DMS53 treated with DMSO at 0.1 percent for 48 hours (cell line): ENCODE results near the gene CEP112.
"Not testable (repeated sequence)": the region's sequence is repeated elsewhere in the genome, so short reads cannot be mapped to it uniquely, and the experiment has no call there.

Experiments used
- DNase-seq: peaks from one replicate; lab custom pipeline; 2025; ENCODE audit not compliant: unreplicated experiment; lab: John Stamatoyannopoulos, UW

CEP112 gene

DNA sequence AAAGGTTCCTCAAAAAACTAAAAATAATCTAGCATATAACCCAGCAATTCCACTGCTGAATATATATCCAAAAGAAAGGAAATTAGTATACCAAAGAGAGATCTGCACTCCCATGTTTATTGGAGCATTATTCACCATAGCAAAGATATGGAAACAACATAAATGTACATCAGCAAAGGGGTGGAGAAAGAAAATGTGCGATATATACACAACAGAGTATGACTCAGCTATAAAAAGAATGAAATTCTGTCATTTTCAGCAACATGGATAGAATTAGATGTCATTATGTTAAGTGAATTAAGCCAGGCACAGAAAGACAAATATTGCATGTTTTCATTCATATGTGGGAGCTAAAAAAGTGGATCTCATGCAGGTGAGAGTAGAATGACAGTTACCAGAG is 350.8 kb downstream of the CEP112 start:
- no peak for DNase-seq

DNA sequence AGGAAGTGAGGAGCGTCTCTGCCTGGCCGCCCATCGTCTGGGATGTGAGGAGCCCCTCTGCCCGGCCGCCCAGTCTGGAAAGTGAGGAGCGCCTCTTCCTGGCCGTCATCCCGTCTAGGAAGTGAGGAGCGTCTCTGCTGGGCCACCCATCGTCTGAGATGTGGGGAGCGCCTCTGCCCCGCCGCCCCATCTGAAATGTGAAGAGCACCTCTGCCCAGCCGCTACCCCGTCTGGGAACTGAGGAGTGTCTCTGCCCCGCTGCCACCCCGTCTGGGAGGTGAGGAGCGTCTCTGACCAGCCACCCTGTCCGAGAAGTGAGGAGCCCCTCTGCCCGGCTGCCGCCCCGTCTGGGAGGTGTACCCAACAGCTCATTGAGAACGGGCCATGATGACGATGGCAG is 354.7 kb downstream of the CEP112 start:
- DNase-seq = not testable (repeated sequence)

DNA sequence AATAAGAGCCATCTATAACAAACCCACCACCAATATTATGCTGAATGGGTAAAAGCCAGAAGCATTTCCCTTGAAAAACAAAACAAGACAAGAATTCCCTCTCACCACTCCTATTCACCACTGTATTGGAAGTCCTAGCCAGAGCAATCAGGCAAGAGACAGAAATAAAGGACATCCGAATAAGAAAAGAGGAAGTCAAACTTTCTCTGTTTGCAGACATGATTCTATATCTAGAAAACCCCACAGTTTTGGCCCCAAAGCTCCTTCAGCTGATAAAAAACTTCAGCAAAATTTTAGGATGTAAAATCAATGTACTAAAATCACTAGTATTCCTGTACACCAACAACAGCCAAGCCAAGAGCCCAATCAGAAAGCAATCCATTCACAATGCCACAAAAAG is 358.7 kb downstream of the CEP112 start:
- no peak for DNase-seq

DNA sequence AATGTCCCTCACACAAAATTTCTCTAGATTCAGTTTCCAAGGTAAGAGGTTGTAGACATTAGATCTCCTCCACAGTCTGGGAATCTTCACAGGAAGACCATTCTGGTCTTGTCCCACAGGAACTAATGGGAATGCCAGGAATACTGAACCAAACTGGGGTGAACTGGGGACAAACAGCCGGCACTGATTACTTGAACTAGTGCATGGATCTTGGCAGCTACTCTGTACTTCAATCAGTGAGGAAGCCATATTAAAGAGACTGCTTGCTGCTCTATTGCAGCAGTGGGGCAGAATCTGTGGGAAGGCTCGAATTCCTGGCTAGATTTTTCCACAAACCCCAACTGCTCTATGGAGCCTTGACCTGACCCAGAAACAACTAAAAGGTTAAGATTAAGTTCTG is 361.6 kb downstream of the CEP112 start:
- DNase-seq = no peak

DNA sequence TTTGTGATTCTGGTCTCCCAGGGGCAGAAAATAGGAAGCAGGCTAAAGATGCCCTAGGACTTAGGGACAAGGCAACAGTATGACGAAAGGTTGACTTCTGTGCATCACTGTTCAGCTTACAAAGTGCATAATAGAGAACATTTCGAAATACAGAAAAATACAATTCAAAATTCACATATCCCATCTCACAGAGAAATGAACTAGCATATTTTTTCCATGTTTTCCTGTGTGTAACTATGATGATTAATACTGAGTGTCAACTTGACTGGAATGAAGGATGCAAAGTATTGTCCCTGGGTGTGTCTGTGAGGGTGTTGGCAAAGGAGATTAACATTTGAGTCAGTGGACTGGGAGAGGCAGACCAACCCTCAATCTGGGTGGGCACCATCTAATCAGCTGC is 365.4 kb downstream of the CEP112 start:
- not testable (repeated sequence) for DNase-seq

DNA sequence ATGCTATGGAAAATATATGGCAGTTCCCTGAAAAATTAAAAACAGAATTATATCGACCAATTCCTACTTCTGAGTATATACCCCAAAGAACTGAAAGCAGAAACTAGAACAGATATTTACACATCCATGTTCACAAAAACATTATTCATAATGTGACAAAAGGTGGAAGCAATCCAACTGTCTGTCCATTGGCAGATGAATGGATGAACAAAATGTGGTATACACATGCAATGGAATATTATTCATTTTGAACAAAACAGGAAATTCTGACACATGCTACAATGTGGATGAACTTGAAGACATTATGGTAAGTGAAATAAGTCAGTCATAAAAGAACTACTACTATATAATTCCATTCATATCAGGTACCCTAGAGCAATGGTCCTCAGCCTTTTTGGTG is 367.0 kb downstream of the CEP112 start:
- DNase-seq = no peak

DNA sequence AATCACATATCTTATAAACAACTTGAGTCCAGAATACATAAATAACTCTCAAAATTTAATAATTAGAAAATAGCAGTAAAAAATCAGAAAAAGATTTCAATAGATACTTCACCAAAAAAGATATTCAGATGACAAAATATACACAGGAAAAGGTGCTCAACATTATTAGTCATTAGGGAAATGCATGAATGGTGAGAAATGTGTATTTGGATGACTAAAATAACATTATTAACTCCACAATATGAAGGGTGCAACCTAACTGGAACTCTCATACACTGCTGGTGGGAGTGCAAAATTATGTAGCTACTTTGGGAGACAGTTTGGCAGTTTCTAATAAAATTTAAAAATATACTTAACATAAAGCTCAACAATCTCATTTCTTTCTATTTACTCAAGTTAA is 368.2 kb downstream of the CEP112 start:
- DNase-seq = no peak

DNA sequence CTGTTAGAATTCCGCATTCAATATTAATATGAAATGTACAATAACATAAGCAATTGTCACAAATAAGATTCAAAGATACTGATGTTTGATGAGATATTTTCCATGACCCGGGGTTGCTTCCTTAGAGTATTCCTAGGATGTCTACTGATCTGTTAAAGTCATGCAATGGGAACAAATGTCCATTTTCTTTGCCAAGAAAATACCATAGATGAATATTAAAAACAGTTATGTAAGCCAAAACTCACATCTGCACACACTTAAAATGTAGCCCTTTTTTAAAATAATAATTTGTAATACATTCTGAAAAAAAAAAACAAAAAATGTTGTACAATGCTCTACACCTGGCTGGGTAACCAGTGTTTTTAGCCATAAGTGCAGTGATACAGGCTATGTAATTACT is 371.1 kb downstream of the CEP112 start:
- no peak for DNase-seq

DNA sequence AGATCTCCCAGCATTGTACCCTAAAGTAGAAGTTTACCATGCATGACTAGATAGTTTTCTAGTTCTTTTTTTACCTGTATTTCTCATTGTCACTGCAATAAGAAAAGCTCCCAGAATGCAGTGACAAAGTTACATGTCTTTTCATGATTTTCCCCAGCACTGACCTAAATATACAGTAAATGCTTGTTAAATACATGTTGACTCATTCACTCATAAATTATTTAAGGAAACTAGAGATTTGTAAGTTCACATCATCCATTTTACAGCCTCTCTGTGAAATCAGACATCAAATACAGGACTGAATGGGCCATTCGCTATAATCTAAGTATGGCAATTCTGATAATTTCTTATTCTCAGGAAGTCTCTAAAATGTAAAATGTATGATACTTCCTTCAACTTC is 371.6 kb downstream of the CEP112 start:
- no peak for DNase-seq

DNA sequence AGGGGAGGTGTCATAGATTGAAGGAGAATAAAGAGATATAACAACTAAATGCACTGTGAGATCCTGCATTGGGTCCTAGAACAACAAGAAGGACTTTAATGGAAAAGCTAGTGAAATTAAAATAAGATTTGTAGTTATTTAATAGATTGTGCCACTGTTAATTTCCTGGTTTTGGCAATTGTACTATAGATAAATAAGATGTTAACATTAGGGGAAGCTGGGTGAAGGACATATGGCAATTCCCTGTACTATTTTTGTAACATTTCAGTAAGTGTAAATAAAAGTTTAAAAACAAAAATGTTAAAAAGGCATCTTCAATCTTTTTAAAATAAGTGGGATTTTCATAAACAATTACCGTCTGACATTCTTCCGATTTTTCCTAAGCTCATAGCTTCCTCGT is 372.1 kb downstream of the CEP112 start:
- no peak for DNase-seq

DNA sequence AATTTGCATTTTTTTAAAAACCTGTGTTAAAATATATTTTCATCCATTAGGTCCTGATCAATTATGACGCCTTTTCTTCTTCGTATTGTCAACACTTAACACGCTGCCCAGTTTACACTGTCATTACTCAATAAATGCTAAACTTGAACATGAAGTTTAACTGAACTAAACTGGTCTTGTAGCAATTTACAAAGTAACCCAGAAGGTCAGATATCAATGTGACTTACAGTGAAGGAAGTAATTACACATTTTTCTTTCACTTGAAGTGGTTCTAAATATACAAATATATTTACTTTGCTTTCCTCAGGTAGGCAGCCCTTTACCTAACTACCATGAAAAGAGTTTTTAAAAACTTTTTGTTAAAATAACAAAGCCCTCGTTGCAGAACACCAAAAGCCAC is 374.0 kb downstream of the CEP112 start:
- DNase-seq = peak; percentile 3

DNA sequence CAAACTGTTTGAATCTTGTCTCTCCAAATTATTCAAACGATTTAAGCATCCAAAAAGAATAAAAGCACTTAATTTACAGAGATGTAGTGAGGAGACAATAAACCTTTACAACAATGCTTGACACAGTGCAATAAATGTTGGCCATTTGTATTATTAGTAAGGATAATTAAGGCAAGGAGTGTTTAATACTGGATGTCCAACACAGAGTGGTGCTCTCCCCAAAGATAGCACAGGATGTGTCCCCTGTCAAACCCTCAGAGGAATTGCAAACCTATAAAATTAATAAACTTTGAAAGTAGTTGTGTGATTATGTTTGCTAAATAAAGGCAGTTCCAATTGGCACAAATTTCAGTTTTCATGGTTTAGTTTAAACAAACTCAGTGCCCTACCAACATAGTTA is 377.5 kb downstream of the CEP112 start:
- DNase-seq = no peak

DNA sequence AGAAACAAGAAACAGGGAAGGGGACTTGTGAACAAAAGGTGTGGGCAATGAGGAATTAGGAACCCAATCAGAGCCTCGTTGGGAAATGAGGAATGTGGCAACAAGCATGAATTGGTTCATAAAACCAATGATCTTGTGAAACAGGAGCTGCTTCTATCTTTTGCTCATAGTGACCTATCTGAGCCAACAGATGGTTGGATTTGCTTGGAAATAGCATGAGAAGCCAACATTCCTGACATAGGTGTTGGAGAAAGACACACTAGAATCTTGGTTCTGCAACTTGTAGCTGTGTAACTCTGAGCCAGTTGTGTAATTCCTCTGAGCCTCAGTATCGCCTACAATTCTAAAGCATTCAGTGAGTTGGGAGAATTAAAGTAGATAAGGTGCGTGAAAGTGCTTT is 378.6 kb downstream of the CEP112 start:
- DNase-seq = no peak

DNA sequence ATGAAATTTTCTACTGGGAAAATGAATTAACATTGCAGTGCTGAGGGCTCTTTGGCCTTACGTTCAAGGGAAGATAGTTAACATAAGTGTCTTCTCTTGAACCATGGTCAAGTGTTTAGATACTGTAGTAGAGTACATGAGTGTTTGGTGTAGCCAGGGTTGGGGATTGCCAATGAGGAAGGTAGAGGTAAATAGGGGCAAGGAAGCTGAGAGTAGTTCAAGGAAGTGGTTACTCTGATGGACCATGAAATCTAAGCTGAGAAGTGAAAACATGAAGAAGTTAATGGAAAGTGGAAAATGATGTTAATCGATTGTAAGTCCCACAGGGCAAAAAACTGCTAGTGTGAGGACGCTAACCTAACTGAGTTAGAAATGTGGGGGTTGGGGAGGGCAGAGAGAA is 380.9 kb downstream of the CEP112 start:
- no peak for DNase-seq

DNA sequence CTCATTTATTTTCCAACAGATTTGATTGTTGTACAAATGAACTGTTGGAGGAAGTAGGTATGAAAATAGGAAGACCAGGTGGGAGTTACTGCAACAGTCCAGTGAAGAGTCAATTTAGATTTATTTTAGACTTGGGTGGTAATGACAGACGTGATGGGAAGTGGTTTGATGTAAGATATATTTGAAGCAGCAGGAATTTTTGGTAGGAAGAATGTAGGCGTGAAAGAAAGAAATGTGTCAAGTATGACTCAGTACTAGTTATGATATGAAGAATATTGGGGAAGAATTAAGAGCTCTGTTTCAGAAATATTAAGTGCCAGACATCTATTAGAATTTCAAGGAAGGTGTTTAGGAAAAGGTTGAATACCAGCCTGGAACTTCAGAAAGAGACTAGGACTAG is 382.6 kb downstream of the CEP112 start:
- no peak for DNase-seq

DNA sequence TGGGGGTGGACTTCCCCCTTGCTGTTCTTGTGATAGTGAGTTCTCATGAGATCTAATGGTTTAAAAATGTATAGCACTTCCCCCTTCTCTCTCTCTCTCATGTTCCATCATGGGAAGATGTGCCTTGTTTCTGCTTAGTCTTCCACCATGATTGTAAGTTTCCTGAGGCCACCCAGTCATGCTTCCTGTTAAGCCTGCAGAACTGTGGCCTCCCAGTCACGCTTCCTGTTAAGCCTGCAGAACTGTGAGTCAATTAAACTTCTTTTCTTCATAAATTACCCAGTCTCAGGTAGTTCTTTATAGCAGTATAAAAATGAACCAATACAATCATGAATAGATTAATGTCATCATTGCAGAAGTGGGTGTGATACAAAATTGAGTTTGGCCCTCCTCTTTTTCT is 383.4 kb downstream of the CEP112 start:
- not testable (repeated sequence) for DNase-seq

DNA sequence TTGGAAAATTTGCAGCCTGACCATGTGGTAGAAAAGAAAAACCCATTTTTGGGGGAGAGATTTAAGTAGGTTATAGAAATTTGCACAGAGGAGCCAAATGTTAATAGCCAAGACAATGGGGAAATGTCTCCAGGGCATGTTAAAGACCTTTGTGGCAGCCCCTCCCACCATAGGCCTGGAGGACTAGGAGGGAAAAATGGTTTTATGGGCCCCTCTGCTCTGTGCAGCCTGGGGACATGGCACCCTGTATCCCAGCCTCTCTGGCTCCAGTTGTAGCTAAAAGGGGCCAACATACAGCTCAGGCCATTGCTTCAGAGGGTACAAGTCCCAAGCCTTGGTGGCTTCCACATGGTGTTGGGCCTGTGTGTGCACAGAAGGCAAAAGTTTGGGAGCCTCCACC is 384.6 kb downstream of the CEP112 start:
- DNase-seq = no peak

DNA sequence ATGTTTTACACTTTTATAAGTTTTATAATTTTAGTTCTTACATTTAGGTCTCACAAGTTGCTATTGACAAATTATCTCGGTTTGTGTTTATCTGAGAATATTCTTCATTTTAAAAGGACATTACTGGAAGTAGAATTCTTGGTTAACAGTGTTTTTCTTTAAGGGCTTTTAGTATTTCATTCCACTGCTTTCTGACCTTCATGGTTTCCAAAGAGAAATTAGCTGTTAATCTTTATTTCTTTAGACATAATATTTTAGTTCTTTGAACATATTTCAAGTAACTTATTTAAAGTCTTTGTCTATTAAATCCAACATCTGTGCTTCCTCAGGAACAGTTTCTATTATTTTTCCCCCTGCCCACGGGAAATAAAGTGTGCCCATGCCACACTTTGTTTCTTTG is 390.4 kb downstream of the CEP112 start:
- DNase-seq = no peak

DNA sequence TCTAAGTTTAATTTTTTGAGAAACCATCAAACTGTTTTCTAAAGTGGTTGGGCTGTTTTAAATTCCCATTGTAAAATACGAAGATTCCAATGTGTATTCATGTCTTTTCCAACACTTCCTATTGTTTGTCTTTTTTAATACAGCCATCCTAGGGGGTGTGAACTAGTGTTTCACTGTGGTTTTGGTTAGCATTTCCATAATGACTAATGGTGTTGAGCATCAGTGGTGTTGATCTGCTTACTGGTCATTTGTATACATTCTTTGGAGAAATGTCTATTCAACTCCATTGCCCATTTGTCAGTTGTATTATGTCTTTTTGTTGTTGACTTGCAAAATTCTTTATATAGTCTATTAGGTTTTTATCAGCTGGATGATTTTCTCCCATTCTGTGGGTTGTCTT is 391.3 kb downstream of the CEP112 start:
- DNase-seq = no peak

DNA sequence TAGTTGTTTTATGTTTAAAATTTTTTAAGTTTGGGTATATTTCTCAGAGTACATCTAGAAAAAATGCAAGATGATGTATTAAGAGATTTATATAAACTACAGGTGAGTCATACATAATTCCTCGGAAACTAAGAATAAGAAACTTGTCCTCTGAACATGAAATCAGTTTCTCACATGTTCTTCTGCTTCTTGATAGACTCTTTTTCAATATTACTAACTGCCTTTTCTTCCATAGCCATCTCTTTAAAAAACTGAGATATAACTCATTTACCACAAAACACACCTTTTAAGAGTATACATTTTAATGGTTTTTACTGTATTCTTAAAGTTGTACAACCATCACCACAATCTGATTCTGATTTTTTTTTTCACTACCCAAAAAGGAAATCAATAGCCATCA is 392.1 kb downstream of the CEP112 start:
- no peak for DNase-seq

DNA sequence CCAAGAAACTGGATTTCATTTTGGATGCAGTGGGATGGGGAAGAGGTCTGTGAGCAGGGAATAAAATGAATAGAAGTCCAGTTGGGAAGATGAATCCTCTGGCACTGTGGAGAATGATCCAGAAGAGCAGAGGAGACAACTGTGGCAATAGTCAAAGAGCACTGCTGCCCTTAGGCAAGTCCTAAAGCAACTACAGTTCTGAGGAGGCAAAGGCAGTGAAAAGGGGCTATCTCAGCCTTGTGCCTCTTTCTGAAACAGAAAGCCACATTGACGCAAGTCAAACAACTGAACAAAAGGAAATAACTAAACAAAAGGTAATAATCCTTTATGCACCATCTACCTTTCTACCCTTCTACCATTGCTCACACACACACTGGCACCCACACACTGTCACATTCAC is 392.5 kb downstream of the CEP112 start:
- DNase-seq = no peak

DNA sequence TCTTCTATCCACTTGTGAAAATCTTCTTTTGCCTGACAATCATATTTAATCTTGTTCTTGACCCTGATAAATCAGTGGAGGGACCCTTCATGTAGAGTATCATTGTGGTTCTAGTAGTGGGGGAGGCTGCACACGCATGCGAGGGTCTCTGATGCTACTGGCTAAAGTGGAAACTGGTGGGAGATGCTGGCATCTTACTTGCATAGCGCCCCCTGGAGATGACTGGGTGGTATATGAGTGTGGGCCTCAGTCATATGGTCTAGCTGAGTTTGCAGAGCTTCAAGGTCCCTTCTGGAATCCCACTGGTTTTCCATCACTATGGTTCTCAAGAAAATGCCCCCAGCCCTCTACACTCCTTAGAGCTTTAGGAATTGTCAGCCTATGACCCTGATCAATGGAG is 394.1 kb downstream of the CEP112 start:
- DNase-seq = no peak

DNA sequence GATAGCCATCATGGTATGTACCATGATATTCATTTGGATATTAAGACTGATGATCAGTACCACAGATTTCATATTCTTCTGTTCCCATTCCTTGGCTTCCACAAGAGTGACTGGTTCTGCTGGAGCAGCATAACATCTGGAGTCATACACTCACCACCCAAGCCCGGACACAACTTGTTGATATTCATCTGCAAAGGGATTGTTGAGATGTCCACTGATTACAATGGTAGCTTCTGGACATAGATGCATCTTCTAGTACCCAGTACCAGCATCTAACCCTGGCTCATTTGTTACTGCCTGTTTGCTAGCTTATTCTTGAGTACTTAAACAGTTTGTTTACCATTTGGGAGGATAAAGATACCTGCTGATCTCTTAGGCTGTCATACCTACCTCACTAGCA is 394.8 kb downstream of the CEP112 start:
- no peak for DNase-seq

DNA sequence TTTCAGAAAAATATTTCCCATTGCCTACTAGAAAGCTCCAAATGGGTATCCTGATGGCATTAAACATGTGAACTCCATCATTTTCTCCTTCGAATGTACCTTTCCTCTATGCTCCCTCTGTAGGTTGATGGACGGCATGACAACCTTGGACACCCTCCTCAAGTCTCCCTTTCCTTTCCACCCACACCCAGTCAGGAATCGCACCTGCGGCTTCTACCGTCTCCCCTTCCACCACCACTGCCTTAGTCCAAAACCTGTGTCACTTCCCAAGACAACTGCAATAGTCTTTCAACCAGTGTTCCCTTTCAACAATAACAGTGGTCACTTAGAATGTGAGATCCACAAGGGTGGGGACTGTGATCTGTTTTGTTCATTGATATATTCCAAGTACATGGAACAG is 397.4 kb downstream of the CEP112 start:
- peak; percentile 22 for DNase-seq
